GM18867 (cell line): ENCODE data around the gene SYNPR.
A peak's percentile ranks its signal among the peaks of the same experiment; 100 is the strongest.
"Not testable (repeated sequence)": the region's sequence is repeated elsewhere in the genome, so short reads cannot be mapped to it uniquely, and the experiment has no call there.

ENCODE experiments used
- ATAC-seq: cut with Tn5 transposase; IDR thresholded peaks from one replicate; pipeline ENCODE4 v1.9.1; 2021; ENCODE audit warnings: mild to moderate bottlenecking, moderate library complexity; ENCODE audit not compliant: unreplicated experiment

SYNPR gene

GRCh38 chr3:63278171-63279004 lies at the start of gene SYNPR:
Gene SYNPR, plus strand, starts transcription at chr3:63278308.
- no peak for ATAC-seq

- peak; percentile 94 for ATAC-seq
Measured at GRCh38 chr3:63228677-63229076, 49.4 kb upstream of the SYNPR start.

DNA sequence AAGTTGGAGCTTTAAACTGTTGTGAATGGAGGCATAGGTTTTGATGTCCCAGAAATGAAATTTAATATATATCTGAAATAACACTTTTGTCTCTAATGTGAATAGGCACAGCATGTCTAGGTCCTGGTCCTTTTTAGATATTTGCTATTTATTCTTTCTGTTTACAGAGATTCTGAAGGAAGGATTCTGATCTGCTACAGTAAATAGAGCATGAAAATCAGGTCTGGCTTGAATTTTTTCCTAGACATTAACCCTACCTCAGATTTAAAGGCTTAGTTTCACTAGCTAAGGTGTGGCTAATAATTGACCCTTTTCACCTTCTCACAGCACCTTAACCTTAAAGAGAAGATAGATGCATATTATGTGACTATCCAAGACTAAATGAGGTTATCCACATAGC lies 48.0 kb upstream of the SYNPR start:
- no peak for ATAC-seq

GRCh38 chr3:63231643-63232042 lies 46.5 kb upstream of the SYNPR start:
- no peak for ATAC-seq

DNA sequence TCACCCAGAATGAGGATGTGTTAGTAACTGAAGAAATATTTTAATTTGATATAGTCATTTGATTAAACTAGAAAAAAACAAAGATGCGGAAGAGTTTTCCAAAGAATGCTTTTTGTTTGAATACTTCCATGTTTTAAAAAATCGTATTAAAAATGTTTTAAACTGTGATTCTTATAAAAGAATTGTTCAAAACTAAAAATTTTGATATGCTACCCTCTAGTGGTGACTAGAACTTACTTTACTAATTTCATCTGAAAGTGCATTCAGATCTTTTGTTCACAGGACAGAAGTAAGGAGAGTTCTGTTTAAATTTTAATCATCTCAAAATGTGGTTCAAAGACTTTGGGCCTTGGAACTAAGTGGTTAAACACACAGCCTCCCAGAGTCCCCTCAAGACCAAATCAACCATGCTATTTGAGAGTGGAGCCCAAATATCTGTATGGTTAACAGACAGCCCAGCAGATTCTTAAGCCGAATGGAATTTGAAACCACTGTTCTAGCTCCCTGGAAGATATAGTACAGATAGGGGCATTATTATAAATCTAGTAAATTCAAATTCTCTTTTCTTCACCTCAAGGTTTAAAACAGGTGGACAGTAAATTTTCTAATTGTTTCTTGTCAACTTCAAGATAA lies 45.2 kb upstream of the SYNPR start:
- no peak for ATAC-seq

GRCh38 chr3:63240381-63240902 lies 37.7 kb upstream of the SYNPR start:
- ATAC-seq: no peak

- ATAC-seq: no peak
Measured at GRCh38 chr3:63242124-63242523, 36.0 kb upstream of the SYNPR start.

GRCh38 chr3:63244486-63244885 lies 33.6 kb upstream of the SYNPR start:
- ATAC-seq: no peak

DNA sequence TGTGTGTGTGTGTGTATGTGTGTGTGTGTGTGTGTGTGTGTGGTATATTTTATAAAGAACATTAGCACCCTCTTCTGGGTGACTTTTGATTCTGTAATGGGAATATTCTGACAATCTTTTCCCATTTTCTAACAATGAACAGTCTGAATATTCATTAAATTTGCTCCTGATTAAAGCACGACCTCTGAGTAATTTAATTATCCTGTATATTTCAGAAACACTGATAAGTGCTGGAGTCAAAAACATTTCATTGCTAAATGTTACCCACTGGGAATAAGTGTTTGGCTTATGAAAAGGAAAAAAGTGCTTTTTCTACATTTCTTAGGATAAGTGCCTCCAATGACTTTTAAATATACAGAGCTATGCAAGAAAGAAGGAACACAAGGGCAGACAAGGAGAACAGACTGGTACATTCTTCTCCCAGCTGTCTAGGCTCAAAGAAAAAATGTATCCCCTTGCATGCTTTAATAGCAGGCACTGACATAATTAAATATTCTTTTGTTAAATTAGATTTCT lies 32.3 kb upstream of the SYNPR start:
- no peak for ATAC-seq

DNA sequence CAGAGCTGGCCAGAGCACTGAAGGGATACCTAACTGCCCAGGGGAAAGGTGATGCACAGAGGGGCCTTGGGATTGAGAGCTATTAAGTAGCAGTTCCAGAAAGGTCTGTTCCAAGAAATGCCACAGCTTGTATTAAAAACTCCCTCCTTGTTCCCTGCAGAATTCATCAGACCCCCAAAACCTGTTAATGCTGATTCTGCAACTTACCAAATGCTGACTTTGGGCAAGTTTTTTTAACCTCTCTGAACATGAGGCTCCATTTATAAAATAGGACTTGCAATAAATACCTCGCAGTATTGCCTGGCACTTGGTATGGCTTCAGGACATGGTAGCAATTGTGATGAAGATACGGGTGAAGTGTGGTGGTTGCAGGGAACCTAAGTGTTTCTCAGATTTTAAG lies 30.1 kb upstream of the SYNPR start:
- no peak for ATAC-seq

DNA sequence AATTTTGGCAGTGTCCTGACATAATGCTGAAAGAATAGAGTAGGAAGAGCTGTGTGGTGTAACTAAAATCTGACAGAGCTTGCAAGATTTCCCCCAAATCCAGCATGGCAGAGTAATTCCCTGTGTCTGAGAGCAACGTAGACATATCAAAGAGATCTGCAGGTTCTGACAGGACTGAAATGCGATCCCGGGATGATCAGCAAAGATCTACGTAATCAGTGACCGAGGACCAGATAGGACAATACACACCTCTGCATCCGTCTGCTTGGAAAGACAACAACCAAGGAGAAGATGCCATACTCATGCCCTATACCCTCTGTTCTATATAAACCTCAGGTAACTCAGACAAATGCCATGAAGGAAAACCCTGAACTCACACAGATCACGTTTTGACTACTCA lies 26.6 kb upstream of the SYNPR start:
- no peak for ATAC-seq

DNA sequence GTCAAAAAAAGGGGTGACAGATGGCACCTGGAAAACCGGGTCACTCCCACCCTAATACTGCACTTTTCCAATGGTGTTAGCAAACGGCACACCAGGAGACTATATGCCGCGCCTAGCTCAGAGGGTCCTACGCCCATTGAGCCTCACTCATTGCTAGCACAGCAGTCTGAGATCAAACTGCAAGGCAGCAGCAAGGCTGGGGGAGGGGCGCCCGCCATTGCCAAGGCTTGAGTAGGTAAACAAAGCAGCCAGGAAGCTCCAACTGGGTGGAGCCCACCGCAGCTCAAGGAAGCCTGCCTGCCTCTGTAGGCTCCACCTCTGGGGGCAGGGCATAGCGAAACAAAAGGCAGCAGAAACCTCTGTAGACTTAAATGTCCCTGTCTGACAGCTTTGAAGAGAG lies 22.3 kb upstream of the SYNPR start:
- ATAC-seq: not testable (repeated sequence)

DNA sequence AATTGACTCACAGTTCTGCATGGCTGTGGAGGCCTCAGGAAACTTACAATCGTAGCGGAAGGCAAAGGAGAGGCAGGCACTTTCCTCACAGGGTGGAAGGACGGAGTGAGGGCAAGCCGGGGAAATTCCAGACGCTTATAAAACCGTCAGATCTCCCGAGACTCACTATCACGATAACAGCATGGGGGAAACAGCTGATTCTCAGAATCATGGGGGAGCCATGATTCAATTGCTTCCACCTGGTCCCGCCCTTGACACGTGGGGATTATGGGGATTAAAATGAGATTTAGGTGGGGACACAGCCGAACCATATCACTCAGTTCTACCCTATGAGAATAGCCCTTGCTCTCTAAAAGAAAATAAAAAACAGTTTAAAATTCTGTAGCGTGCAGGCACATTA lies 13.4 kb upstream of the SYNPR start:
- no peak for ATAC-seq

GRCh38 chr3:63274359-63274758 lies 3.7 kb upstream of the SYNPR start:
- no peak for ATAC-seq

- ATAC-seq: no peak
Measured at GRCh38 chr3:63279005-63279841, 1.1 kb downstream of the SYNPR start.

DNA sequence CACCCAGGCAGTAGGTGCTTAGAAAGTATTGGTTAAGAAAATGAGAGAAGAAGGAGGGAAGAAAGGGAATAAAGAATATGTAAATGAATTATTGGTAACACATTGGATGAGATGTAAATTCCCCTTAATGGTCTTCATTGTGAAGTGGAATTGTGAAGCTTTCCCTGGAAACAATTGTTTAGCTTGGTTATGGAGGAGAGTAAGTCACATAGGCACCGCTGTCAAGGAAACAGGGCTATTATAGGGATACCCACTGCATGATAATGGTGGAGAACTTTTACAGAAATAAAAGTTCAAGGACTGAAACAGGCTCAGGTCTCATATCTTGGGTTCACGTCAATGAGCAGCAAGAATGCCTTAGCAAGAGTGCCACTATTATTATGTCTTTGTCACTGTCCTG lies 9.5 kb downstream of the SYNPR start:
- ATAC-seq: no peak

DNA sequence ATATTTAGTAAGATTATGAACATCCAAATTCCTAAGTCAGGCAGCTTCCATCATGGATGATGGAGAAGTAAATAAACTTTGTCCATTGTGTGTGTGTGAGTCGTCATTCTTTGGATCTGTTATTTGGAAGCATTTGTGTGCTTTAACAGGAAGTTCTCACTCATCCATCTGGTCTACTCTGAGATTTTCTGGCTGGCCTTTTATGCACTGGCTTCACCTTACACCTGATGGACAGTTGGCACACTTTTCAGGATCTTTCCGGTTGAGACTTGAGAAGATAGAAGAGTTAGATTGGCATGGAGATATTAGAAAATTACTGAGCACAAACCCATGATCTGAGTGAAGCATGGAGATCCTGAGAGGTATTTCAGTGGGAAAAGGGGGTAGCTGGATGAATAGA lies 12.6 kb downstream of the SYNPR start:
- ATAC-seq: no peak

- no peak for ATAC-seq
Measured at GRCh38 chr3:63294332-63294731, 16.2 kb downstream of the SYNPR start.

DNA sequence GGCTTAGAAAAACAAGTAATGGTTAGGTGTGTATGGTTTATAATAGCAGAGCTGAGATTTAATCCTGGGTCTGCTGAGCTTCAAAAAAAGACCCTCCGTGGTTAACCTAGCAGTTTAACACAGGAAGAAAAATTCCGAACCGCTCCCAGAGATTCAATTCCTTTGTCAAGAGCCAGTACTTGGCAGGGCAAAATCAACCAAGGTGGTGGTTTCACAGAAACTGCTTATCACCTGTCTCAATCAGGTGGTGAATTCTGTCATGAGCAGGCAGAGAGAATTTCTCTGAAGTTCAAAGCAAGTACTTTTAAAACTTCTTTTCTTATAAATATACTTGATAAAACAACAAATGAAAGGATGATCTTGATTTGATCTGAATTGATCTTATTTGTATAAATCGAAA lies 17.2 kb downstream of the SYNPR start:
- ATAC-seq: no peak

DNA sequence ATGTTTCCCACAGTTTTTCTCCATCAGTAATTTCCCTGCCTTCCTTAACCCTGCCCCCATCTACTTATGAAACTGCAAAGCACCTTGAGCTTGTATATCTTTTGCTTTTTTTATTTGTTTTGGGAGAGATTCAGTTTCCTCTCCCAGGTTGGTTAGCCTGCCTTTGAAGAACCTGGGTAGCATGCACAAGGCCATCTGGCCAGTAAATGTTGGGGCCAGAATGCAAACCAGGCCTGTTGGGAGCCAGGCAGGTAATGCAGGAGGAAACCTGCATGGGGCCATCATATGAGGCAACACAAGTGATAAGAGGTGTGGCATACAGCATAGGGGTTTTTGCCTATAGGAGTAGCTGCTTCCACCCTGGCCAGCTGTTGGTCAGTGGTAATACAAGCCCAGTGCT lies 17.7 kb downstream of the SYNPR start:
- no peak for ATAC-seq

DNA sequence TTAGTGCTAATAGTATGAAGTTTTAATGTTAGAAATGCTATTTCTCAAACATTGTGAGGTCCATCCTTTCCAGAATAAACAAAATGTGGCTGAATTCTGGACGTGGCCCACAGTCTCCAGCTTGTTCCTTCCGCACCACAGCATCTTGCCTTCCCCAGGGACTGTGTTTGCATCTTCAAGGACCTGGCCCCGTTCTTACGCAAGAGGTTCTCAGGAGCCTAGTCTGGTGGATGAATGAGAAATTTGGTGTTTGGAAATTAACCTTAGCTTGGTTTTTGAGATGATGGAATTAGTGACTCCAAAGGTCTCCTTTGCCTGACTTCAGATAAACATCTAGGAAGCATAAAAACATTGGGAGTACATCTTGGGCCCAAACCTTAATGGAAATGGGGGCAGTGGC lies 18.1 kb downstream of the SYNPR start:
- no peak for ATAC-seq
